K562 (cell line): ENCODE data around the gene GHRL. TPM values are rescaled to one million over a fixed set of nuclear protein-coding genes. Genes with fewer than 3 reads are reported as not detected.
A peak's percentile ranks its signal among the peaks of the same experiment; 100 is the strongest.

ENCODE experiments used
- ARID3A ChIP-seq: IDR thresholded peaks from 2 replicates; pipeline ENCODE4 v1.6.1; 2012; ENCODE audit warnings: low read depth, low read length, improper control_type of control experiment, borderline replicate concordance
- CBX5 ChIP-seq: IDR thresholded peaks from 2 replicates; pipeline ENCODE4 v1.6.1; 2014; ENCODE audit warnings: low read depth, borderline replicate concordance
- CEBPB ChIP-seq: fragments of 450-650 bp; IDR thresholded peaks from 2 replicates; pipeline ENCODE4 v1.6.1; 2016; ENCODE audit warnings: missing genetic modification characterization, missing compliant biosample characterization
- DACH1 ChIP-seq: fragments of 450-650 bp; IDR thresholded peaks from 2 replicates; pipeline ENCODE4 v1.6.1; 2018; ENCODE audit not compliant: partially characterized antibody
- ESRRB ChIP-seq: fragments of 250-450 bp; sonication (Bioruptor Pico); IDR thresholded peaks from 2 replicates; pipeline ENCODE4 v1.5.0; 2020; ENCODE audit warnings: mild to moderate bottlenecking, moderate library complexity, borderline replicate concordance
- FIP1L1 ChIP-seq: fragments of 200-400 bp; formaldehyde crosslinking; IDR thresholded peaks from 2 replicates; pipeline ENCODE4 v1.6.1; 2018; ENCODE audit warnings: mild to moderate bottlenecking, low read depth, low read length; ENCODE audit not compliant: poor library complexity, severe bottlenecking
- HDAC1 ChIP-seq, 2 experiments: fragments of 450-650 bp; IDR thresholded peaks; 2 replicates each; pipeline ENCODE4 v1.6.1; 2016 to 2017; ENCODE audit warnings: inconsistent platforms in 1 of 2, mild to moderate bottlenecking in 1 of 2, moderate library complexity in 1 of 2
- KDM4B ChIP-seq, 2 experiments: fragments of 450-650 bp in 1 of 2; sonication (generic) in 1 of 2; IDR thresholded peaks; 2 replicates each; pipeline ENCODE4 v1.6.1; 2016 to 2017; ENCODE audit warnings: borderline replicate concordance in 2 of 2, antibody characterized with exemption in 1 of 2, low read depth in 1 of 2, mild to moderate bottlenecking in 1 of 2
- L3MBTL2 ChIP-seq: fragments of 450-650 bp; IDR thresholded peaks from 2 replicates; pipeline ENCODE4 v1.6.1; 2016; ENCODE audit warnings: mild to moderate bottlenecking, moderate library complexity
- MGA ChIP-seq: fragments of 450-650 bp; IDR thresholded peaks from 2 replicates; pipeline ENCODE4 v1.6.1; 2016; ENCODE audit warnings: mild to moderate bottlenecking, moderate library complexity
- SPI1 ChIP-seq: IDR thresholded peaks from 2 replicates; pipeline ENCODE4 v1.6.1; 2011; ENCODE audit warnings: low read depth, low read length, control low read depth, borderline replicate concordance
- SRSF7 ChIP-seq: fragments of 200-400 bp; formaldehyde crosslinking; optimal IDR thresholded peaks from 2 replicates; pipeline ENCODE3; 2017; ENCODE audit warnings: mild to moderate bottlenecking, low read depth, low read length
- ZNF445 ChIP-seq: fragments of 250-450 bp; sonication (Bioruptor Pico); IDR thresholded peaks from 2 replicates; pipeline ENCODE4 v1.4.0; 2020; ENCODE audit warnings: low read depth, mild to moderate bottlenecking, moderate library complexity
- ZNF764 ChIP-seq: fragments of 250-450 bp; sonication (Bioruptor Pico); IDR thresholded peaks from 2 replicates; pipeline ENCODE4 v1.4.0; 2020; ENCODE audit warnings: low read depth, mild to moderate bottlenecking, moderate library complexity
- ZSCAN29 ChIP-seq: fragments of 450-650 bp; IDR thresholded peaks from 2 replicates; pipeline ENCODE4 v1.6.1; 2017
- polyA plus RNA-seq, 8 experiments: library from polyadenylated mRNA; depleted of rRNA in 4 of 8; stranded (reverse) in 5 of 8; unstranded in 3 of 8; fragments of >200 nt; fragmentation: Nextera tagmentation in 2 of 8; fragmentation: Illumina TruSeq in 1 of 8; extraction: Ambion mirVana in 2 of 8; extraction: Trizol in 1 of 8; gene quantifications; 2 replicates each; pipeline versions ENCODE4 v1.2.1 to v1.2.3, GENCODE V29; 2011 to 2014; ENCODE audit warnings: inconsistent platforms in 1 of 8, missing spikeins in 1 of 8
- total RNA-seq, 7 experiments: library from RNA; depleted of rRNA in 6 of 7; stranded (reverse); fragments of >200 nt in 6 of 7; fragmentation: Illumina TruSeq in 2 of 7; extraction: Trizol in 2 of 7; gene quantifications; 2 replicates each; pipeline versions ENCODE4 v1.2.1 to v1.2.3, GENCODE V29; 2011 to 2021; ENCODE audit warnings: low replicate concordance in 1 of 7

GHRL gene
- total and polyA plus RNA-seq, 9 of the 15 experiments (the other 6 are each of a cell fraction or from before 2014, with no cell fraction given), result 0.08 to 0.29 (median 0.15) TPM; not detected in 5

- TF ChIP-seq MGA (peak; percentile 99), KDM4B (IDR thresholded peaks at IDR 0.05; ENCODE audit: borderline replicate concordance in 2 of 2, low read depth in 1 of 2) (no peak), CBX5 (0 out of 2 replicates have a peak, but pooled peaks have one; percentile 23), HDAC1 (IDR thresholded peaks at IDR 0.05) (peak in 1 of 2 experiments; percentile 71; a peak in 2 of 4 replicates), ZSCAN29 (no peak; the same call in 1 of the 2 replicates), FIP1L1 (peak; percentile 84), L3MBTL2 (peak; percentile 100), DACH1 (no peak), SRSF7 (no peak), ARID3A (no peak), ZNF764 (no peak), ESRRB (CRISPR knock-in tag) (no peak), CEBPB (tag) (no peak), SPI1 (no peak), ZNF445 (CRISPR knock-in tag) (no peak)
These were observed 44.4 kb downstream of the GHRL start, which contains the start of gene TATDN2 (continued) for GRCh38 chr3:10248184-10248983.
